HCT116 (cell line): ENCODE data around the gene SP7. TPM values are rescaled to one million over a fixed set of nuclear protein-coding genes. Genes with fewer than 3 reads are reported as not detected.
"Not testable (repeated sequence)": the region's sequence is repeated elsewhere in the genome, so short reads cannot be mapped to it uniquely, and the experiment has no call there.

Source experiments
- ATAC-seq: fragments of 200-7000 bp; cut with Tn5 transposase; 2 replicates; pipeline ENCODE4 v1.9.1; 2020; ENCODE audit warnings: mild to moderate bottlenecking, moderate library complexity
- BruUV-seq: library from RNA; stranded (reverse); fragments of 400-500 nt; replicated peaks from 2 replicates; lab custom pipeline; 2021; lab: Mats Ljungman, UMichigan
- CTCF ChIA-PET: fragments of 300-600 bp; sonication (Branson Sonifier 250); formaldehyde crosslinking; loops from one replicate; lab custom pipeline; 2021; ENCODE audit warnings: antibody characterized with exemption; lab: Charles Lee
- POLR2A ChIA-PET: fragments of 300-600, 350-600 bp; sonication (Branson Sonifier 250); formaldehyde crosslinking; loops from one replicate; lab custom pipeline; 2021; ENCODE audit warnings: antibody characterized with exemption; lab: Charles Lee
- RAD21 ChIA-PET, 2 experiments: fragments of 300-600 bp; sonication (Branson Sonifier 250); formaldehyde crosslinking; loops; one replicate each; lab custom pipeline; 2023; ENCODE audit warnings: low total read pairs in 2 of 2; ENCODE audit not compliant: uncharacterized antibody in 2 of 2, unreplicated experiment in 2 of 2, low non-redundant PET in 1 of 2; lab: Charles Lee
- DNase-seq: peaks from one replicate; pipeline ENCODE4 v3.0.0-alpha.2; 2010; ENCODE audit warnings: low read depth, low spot score
- H2AFZ ChIP-seq: fragments of 200-600 bp; shearing (Covaris generic), sonication (generic); 2 replicates; pipeline ENCODE4 v1.6.1; 2017; ENCODE audit warnings: low read depth, mixed run types, mixed read lengths, antibody characterized with exemption, low read length; ENCODE audit not compliant: poor library complexity, severe bottlenecking
- H3K27ac ChIP-seq: 2 replicates; pipeline ENCODE4 v1.5.1; 2012; ENCODE audit warnings: low read depth, low read length
- H3K27me3 ChIP-seq: fragments of 200-600 bp; sonication (generic); 2 replicates; pipeline ENCODE4 v1.6.1; 2016; ENCODE audit warnings: mixed run types, low read length, mixed read lengths; ENCODE audit not compliant: insufficient read depth
- H3K36me3 ChIP-seq, 2 experiments: fragments of 200-500 bp in 1 of 2; fragments of 200-600 bp in 1 of 2; sonication (Bioruptor generic) in 1 of 2; sonication (generic) in 1 of 2; 2 replicates each; pipeline versions ENCODE4 v1.5.1 to v1.6.1; 2014 to 2016; ENCODE audit warnings: low read length in 2 of 2, inconsistent platforms in 1 of 2, mixed read lengths in 1 of 2, mixed run types in 1 of 2; ENCODE audit not compliant: insufficient read depth in 2 of 2, control insufficient read depth in 1 of 2
- H3K4me1 ChIP-seq, 2 experiments: fragments of 200-600 bp in 1 of 2; sonication (generic) in 1 of 2; 2 replicates each; pipeline versions ENCODE4 v1.5.1 to v1.6.1; 2012 to 2017; ENCODE audit warnings: low read length in 2 of 2, inconsistent platforms in 1 of 2, mild to moderate bottlenecking in 1 of 2, mixed read lengths in 1 of 2, mixed run types in 1 of 2, moderate library complexity in 1 of 2; ENCODE audit not compliant: insufficient read depth in 2 of 2, control insufficient read depth in 1 of 2
- H3K4me2 ChIP-seq: fragments of 200-600 bp; sonication (generic); 2 replicates; pipeline ENCODE4 v1.6.1; 2017; ENCODE audit warnings: mixed run types, low read length, mixed read lengths
- H3K4me3 ChIP-seq, 2 experiments: fragments of 200-600 bp in 1 of 2; sonication (generic) in 1 of 2; replicated peaks in 1 of 2; 2 replicates each; pipeline ENCODE4 v1.5.1; 2011 to 2016; ENCODE audit warnings: low read length in 2 of 2, control low read depth in 1 of 2, low read depth in 1 of 2, mild to moderate bottlenecking in 1 of 2, mixed read lengths in 1 of 2, mixed run types in 1 of 2
- H3K79me2 ChIP-seq: fragments of 200-600 bp; sonication (generic); 2 replicates; pipeline ENCODE4 v1.6.1; 2017; ENCODE audit warnings: mild to moderate bottlenecking, mixed run types, low read length, moderate library complexity, mixed read lengths; ENCODE audit not compliant: insufficient read depth
- H3K9ac ChIP-seq: fragments of 200-600 bp; sonication (generic); 2 replicates; pipeline ENCODE4 v1.6.1; 2016; ENCODE audit warnings: low read length, mixed read lengths
- H3K9me2 ChIP-seq: fragments of 200-600 bp; sonication (generic), shearing (Covaris generic); 2 replicates; pipeline ENCODE4 v1.6.1; 2017; ENCODE audit warnings: mixed run types, mild to moderate bottlenecking, moderate library complexity; ENCODE audit not compliant: insufficient read depth
- H3K9me3 ChIP-seq, 2 experiments: fragments of 200-500 bp in 1 of 2; fragments of 200-600 bp in 1 of 2; sonication (Bioruptor generic) in 1 of 2; sonication (generic) in 1 of 2; 2 replicates each; pipeline ENCODE4 v1.6.1; 2014 to 2017; ENCODE audit warnings: low read length in 2 of 2, mixed read lengths in 2 of 2, inconsistent platforms in 1 of 2, low read depth in 1 of 2, mild to moderate bottlenecking in 1 of 2, mixed run types in 1 of 2, moderate library complexity in 1 of 2; ENCODE audit not compliant: control insufficient read depth in 1 of 2, insufficient read depth in 1 of 2
- H4K20me1 ChIP-seq: fragments of 200-600 bp; sonication (generic), shearing (Covaris generic); 2 replicates; pipeline ENCODE4 v1.6.1; 2017; ENCODE audit warnings: mixed run types, mild to moderate bottlenecking, moderate library complexity; ENCODE audit not compliant: insufficient read depth
- EGR1 ChIP-seq: IDR thresholded peaks from 2 replicates; pipeline ENCODE4 v1.6.1; 2012; ENCODE audit warnings: low read depth
- SRF ChIP-seq: IDR thresholded peaks from 2 replicates; pipeline ENCODE4 v1.6.1; 2012; ENCODE audit warnings: low read depth
- TCF7L2 ChIP-seq: IDR thresholded peaks from 2 replicates; pipeline ENCODE4 v1.7.0; 2011; ENCODE audit warnings: borderline replicate concordance, inconsistent platforms; ENCODE audit not compliant: insufficient read depth, insufficient read length; ENCODE audit errors: extremely low read depth
- YY1 ChIP-seq: IDR thresholded peaks from 2 replicates; pipeline ENCODE4 v1.6.1; 2011; ENCODE audit warnings: low read length, low read depth, moderate library complexity, mild to moderate bottlenecking; ENCODE audit not compliant: insufficient replicate concordance; ENCODE audit errors: extremely low read depth
- ZNF274 ChIP-seq: fragments of 200-500 bp; sonication (Bioruptor generic); IDR thresholded peaks from 2 replicates; pipeline ENCODE4 v1.6.1; 2014; ENCODE audit warnings: mild to moderate bottlenecking, low read depth, low read length, inconsistent platforms
- intact Hi-C: fragments of 100-400 bp; cut with micrococcal nuclease; formaldehyde crosslinking; loops from 2 replicates; pipeline ENCODE4 v1.10.0; 2022
- total RNA-seq: library from RNA; stranded (reverse); gene quantifications from one replicate; pipeline ENCODE4 v1.2.1, GENCODE V29; 2021; ENCODE audit not compliant: unreplicated experiment
- TF ChIP-seq, protein P1 (sequence below), 3 experiments: fragments of 200-600 bp in 1 of 3; sonication (generic) in 1 of 3; IDR thresholded peaks in 2 of 3; conservative IDR thresholded peaks in 1 of 3; 2 replicates each; pipeline ENCODE4 v1.5.1; 2012 to 2017; ENCODE audit warnings: low read depth in 2 of 3, low read length in 2 of 3, antibody characterized with exemption in 1 of 3, borderline replicate concordance in 1 of 3, control low read depth in 1 of 3, mild to moderate bottlenecking in 1 of 3, mixed read lengths in 1 of 3, mixed run types in 1 of 3, moderate library complexity in 1 of 3; ENCODE audit not compliant: insufficient read depth in 1 of 3

Gene SP7
- total RNA-seq, 1 experiment from 2014 or later: not detected

DNA sequence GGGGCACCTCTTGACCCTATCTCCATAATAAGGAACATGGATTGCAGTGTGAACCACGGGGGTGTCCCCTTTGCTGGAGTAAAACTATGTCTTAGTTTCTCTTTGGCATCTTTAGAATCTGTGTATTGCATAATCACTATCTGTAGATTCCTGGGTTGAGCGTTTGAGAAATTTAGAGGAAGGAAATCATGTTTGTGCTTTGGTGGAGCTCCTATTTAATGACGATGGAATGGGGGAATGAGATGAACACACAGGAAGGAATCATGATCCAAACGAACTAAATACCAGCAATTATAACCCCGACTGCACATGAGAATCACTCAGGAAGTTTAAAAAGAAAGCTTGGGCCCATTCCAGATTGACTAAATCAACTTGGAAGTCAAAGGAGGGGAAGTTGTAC lies 38.0 kb downstream of the SP7 start (continued):
- no peak for TF ChIP-seq TCF7L2
- no peak for TF ChIP-seq SRF
- TF ChIP-seq YY1: no peak
- TF ChIP-seq, protein P1, sequence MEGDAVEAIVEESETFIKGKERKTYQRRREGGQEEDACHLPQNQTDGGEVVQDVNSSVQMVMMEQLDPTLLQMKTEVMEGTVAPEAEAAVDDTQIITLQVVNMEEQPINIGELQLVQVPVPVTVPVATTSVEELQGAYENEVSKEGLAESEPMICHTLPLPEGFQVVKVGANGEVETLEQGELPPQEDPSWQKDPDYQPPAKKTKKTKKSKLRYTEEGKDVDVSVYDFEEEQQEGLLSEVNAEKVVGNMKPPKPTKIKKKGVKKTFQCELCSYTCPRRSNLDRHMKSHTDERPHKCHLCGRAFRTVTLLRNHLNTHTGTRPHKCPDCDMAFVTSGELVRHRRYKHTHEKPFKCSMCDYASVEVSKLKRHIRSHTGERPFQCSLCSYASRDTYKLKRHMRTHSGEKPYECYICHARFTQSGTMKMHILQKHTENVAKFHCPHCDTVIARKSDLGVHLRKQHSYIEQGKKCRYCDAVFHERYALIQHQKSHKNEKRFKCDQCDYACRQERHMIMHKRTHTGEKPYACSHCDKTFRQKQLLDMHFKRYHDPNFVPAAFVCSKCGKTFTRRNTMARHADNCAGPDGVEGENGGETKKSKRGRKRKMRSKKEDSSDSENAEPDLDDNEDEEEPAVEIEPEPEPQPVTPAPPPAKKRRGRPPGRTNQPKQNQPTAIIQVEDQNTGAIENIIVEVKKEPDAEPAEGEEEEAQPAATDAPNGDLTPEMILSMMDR (IDR thresholded peaks at IDR 0.05 in 2 of 3, conservative IDR thresholded peaks at IDR 0.05 in 1 of 3; ENCODE audit: borderline replicate concordance in 1 of 3, insufficient read depth in 1 of 3, low read depth in 2 of 3, low read length in 2 of 3): no peak
- TF ChIP-seq EGR1: no peak
- no peak for TF ChIP-seq ZNF274

DNA sequence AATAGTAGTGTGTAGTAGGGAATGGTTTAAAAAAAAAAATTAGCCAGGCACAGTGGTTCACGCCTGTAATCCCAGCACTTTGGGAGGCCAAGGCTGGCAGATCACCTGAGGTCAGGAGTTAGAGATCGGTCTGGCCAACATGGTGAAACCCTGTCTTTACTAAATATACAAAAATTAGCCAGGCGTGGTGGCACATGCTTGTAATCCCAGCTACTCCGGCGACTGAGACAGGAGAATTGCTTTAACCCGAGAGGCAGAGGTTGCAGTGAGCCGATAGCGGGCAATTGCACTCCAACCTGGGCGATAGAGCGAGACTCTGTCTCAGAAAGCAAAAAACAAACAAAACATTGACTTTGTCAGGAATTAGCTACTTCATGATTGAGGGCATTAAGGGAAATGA lies 39.0 kb downstream of the SP7 start:
- H3K4me3 ChIP-seq, H4K20me1 ChIP-seq, RAD21 ChIA-PET, DNase-seq, BruUV-seq, ATAC-seq, intact Hi-C loops, H3K9me3 ChIP-seq, CTCF ChIA-PET, H3K27ac ChIP-seq, H2AFZ ChIP-seq, H3K9me2 ChIP-seq, H3K27me3 ChIP-seq, POLR2A ChIA-PET: not testable (repeated sequence)
- Histone ChIP-seq H3K4me1 (peaks cover 27 to 51% of the 10 kb centered on the region in 2 experiments), H3K79me2 (peaks cover 56% of the 10 kb centered on the region), H3K36me3 (peaks cover 16 to 22% of the 10 kb centered on the region in 2 experiments), H3K4me2 (peak overlapping the region; percentile 88; the same call in 1 of the 2 replicates), H3K9ac (peak overlapping the region; percentile 98; the same call in 1 of the 2 replicates)
